Lung (tissue), 12 donors: Measurements from ENCODE around the gene VTI1A. TPM values are rescaled to one million over a fixed set of nuclear protein-coding genes. Genes with fewer than 3 reads are reported as not detected.

Experiments
- ATAC-seq: fragments of 200-7000 bp; cut with Tn5 transposase; one replicate; pipeline ENCODE4 v1.9.1; 2020; ENCODE audit warnings: moderate number of reproducible peaks; ENCODE audit not compliant: insufficient read depth, low FRiP score
- DNase-seq, 3 donors: peaks; one replicate each; pipeline ENCODE4 v3.0.0-alpha.2; 2013 to 2017
- H3K27ac ChIP-seq, 2 donors: one replicate each; pipeline ENCODE4 v1.5.1; 2013; ENCODE audit warnings: mild to moderate bottlenecking in 2 of 2, moderate library complexity in 2 of 2, control low read depth in 1 of 2, inconsistent platforms in 1 of 2, low read depth in 1 of 2, low read length in 1 of 2
- H3K27me3 ChIP-seq, 3 donors: one replicate each; pipeline ENCODE4 v1.5.1; 2013; ENCODE audit warnings: low read length in 2 of 3; ENCODE audit not compliant: control insufficient read depth in 3 of 3, insufficient read depth in 3 of 3
- H3K36me3 ChIP-seq, 4 donors: one replicate each; pipeline ENCODE4 v1.5.1; 2013; ENCODE audit warnings: low read length in 4 of 4, mild to moderate bottlenecking in 1 of 4, moderate library complexity in 1 of 4; ENCODE audit not compliant: control insufficient read depth in 4 of 4, insufficient read depth in 4 of 4
- H3K4me1 ChIP-seq, 5 donors: one replicate each; pipeline ENCODE4 v1.5.1; 2013; ENCODE audit warnings: low read length in 5 of 5, mild to moderate bottlenecking in 2 of 5, moderate library complexity in 1 of 5; ENCODE audit not compliant: control insufficient read depth in 5 of 5, insufficient read depth in 5 of 5
- H3K4me3 ChIP-seq: one replicate; pipeline ENCODE4 v1.5.1; 2013; ENCODE audit warnings: mild to moderate bottlenecking, control low read depth, moderate library complexity
- H3K9ac ChIP-seq, 2 donors: one replicate each; pipeline ENCODE4 v1.5.1; 2013; ENCODE audit warnings: low read length in 2 of 2, control low read depth in 1 of 2; ENCODE audit not compliant: insufficient read depth in 1 of 2
- H3K9me3 ChIP-seq, 4 donors: one replicate each; pipeline ENCODE4 v1.5.1; 2013; ENCODE audit warnings: low read length in 3 of 4, mild to moderate bottlenecking in 1 of 4, moderate library complexity in 1 of 4; ENCODE audit not compliant: control insufficient read depth in 4 of 4, insufficient read depth in 3 of 4
- WGBS, 2 donors: extraction: QIAGEN DNeasy Blood & Tissue Kit; methylation state at CpG; one replicate each; pipeline ENCODE4 v1.1.7; 2013; 5-methylcytosine and 5-hydroxymethylcytosine counted together
- polyA plus RNA-seq, 2 donors: library from polyadenylated mRNA; stranded (reverse); fragments of 200-250 nt; gene quantifications; one replicate each; pipeline ENCODE4 v1.2.1, GENCODE V29; 2013
- total RNA-seq, 2 donors: library from RNA; depleted of rRNA in 1 of 2; stranded (reverse); fragments of >200 nt in 1 of 2; gene quantifications; one replicate each; pipeline ENCODE4 v1.2.1, GENCODE V29; 2014 to 2021
- TF ChIP-seq, protein P1 (sequence below): IDR thresholded peaks from 2 replicates; pipeline ENCODE4 v1.5.1; 2012; ENCODE audit warnings: mild to moderate bottlenecking; ENCODE audit errors: control extremely low read depth, extremely low read depth
- donor health status: control.
- donor health status: control.
- donor health status: Bipolar disorder and iron deficiency.
- donor health status: healthy.
- donor health status: DM: yes; HTN: yes; CAD: no.

The VTI1A gene
- total and polyA plus RNA-seq, 4 donors, result 9.2 to 48.2 (median 28.4) TPM

DNA sequence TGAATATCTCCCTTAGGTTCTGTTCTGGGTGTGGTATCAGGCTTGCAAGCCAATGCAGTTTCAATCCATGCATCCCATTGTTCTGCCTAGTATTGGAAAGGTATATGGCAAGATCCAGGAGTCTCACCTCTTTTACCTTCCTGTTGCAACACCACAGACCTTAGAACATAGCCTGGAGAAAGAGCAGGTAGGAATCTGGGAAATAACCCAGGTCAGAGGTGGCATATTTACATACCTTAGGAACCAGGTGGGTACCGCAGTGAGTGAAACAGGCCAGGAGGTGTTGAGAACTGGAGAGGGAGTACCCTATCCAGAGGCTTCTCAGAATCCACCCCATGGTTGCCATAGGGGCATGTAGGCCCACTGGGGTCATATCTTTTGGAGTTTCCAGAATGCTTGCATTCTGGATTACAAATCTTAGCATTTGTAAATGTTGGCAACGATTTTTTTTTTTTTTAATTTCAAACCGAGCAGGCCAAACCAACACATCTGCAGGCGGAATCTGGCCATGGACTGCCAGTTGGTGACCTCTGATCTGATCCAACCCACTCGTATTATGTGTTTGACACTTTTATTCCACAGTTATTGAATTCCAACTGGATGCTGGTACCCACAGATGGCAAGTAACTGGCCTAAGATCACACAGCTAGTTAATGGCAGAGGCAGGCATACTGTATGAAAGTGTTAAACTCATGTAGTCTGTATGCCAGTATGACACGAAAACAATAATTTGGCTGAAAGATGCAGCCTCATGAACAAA is 322.8 kb downstream of the VTI1A start:
- TF ChIP-seq, protein P1, sequence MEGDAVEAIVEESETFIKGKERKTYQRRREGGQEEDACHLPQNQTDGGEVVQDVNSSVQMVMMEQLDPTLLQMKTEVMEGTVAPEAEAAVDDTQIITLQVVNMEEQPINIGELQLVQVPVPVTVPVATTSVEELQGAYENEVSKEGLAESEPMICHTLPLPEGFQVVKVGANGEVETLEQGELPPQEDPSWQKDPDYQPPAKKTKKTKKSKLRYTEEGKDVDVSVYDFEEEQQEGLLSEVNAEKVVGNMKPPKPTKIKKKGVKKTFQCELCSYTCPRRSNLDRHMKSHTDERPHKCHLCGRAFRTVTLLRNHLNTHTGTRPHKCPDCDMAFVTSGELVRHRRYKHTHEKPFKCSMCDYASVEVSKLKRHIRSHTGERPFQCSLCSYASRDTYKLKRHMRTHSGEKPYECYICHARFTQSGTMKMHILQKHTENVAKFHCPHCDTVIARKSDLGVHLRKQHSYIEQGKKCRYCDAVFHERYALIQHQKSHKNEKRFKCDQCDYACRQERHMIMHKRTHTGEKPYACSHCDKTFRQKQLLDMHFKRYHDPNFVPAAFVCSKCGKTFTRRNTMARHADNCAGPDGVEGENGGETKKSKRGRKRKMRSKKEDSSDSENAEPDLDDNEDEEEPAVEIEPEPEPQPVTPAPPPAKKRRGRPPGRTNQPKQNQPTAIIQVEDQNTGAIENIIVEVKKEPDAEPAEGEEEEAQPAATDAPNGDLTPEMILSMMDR, result no peak
- Histone ChIP-seq H3K27me3 (no peaks in the 10 kb centered on the region), H3K9me3 (no peaks in the 10 kb centered on the region), H3K27ac (no peak overlapping the region), H3K36me3 (no peaks in the 10 kb centered on the region), H3K4me3 (no peak overlapping the region), H3K9ac (no peak overlapping the region), H3K4me1 (peaks cover 0 to 4% (median 0%) of the 10 kb centered on the region in 5 donors)
- no peak for DNase-seq
- WGBS, 2 donors, result 94 to 96% methylated on average over 6 of the region's 6 CpGs
- ATAC-seq, result no peak

GRCh38 chr10:112771733-112772132 is 324.7 kb downstream of the VTI1A start:
- no peak for DNase-seq
- WGBS, 2 donors, result 85 to 98% methylated on average over 3 of the region's 3 CpGs
- H3K27me3 ChIP-seq, result no peaks in the 10 kb centered on the region
- TF ChIP-seq, protein P1, result no peak
- no peak overlapping the region for H3K4me3 ChIP-seq
- no peak overlapping the region for H3K9ac ChIP-seq
- H3K36me3 ChIP-seq, result no peaks in the 10 kb centered on the region
- no peak for ATAC-seq
- peaks cover 0 to 14% (median 4%) of the 10 kb centered on the region in 5 donors for H3K4me1 ChIP-seq
- H3K27ac ChIP-seq, result no peak overlapping the region
- H3K9me3 ChIP-seq, result no peaks in the 10 kb centered on the region

GRCh38 chr10:112773783-112774182 is 326.8 kb downstream of the VTI1A start:
- 97% methylated on average over 3 of the region's 3 CpGs for WGBS, 2 donors
- ATAC-seq (no peak), DNase-seq (no peak)
- H3K27ac ChIP-seq, result no peak overlapping the region
- H3K27me3 ChIP-seq, result no peaks in the 10 kb centered on the region
- TF ChIP-seq, protein P1, result no peak
- no peak overlapping the region for H3K4me3 ChIP-seq
- H3K9me3 ChIP-seq, result no peaks in the 10 kb centered on the region
- H3K36me3 ChIP-seq, result no peaks in the 10 kb centered on the region
- H3K4me1 ChIP-seq, result peaks cover 0 to 18% (median 2%) of the 10 kb centered on the region in 5 donors
- H3K9ac ChIP-seq, result no peak overlapping the region
